ENCODE measurements around the gene CNTN4.

CNTN4 gene

DNA sequence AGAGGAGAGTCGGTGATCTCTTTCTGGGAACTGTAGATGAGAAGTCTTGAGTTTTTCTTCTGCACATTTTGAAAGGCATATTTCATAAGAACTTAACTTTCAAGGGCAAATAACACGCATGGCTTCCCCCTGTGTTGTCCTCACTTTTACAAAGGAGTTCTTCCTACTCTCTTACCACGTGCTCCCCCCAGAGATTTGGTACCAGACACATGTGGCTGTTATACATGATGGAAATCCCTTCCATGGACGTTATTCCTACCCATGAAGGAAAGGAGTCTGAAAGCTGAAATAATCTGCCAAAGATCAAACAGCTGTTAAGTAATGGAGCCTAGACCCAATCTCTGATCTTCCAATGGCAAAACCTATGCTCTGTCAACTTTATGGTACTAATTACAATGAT is 1007.1 kb downstream of the CNTN4 start:
- no peak for DNase-seq (ENCODE audit: low read depth)

DNA sequence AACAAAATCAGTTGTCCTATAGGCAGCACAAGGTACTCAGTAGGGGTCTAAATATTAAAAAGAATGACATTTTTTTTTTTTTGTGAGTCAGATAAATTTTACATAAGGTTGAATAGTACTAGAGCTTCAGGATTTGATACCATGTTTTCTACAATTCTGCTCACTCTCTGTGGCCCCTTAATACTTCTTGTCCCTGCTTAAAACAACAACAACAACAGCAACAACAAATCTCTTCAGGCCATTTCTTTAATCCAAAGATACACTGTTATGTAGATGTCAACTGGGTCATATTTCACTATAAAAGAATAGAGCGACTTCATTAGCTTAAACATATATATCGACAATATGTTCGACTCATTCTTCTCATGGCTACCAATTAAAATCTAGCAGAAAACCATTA is 1008.5 kb downstream of the CNTN4 start:
- DNase-seq (ENCODE audit: low read depth) = no peak
